Erythroblast (primary cell): Measurements from ENCODE around the gene P2RY14.

Experiments
- GATA1 ChIP-seq: IDR thresholded peaks from 2 replicates; pipeline ENCODE4 v1.6.1; 2011; ENCODE audit warnings: low read depth, mild to moderate bottlenecking, control low read depth, low read length, moderate library complexity
- POLR2A ChIP-seq: IDR thresholded peaks from 2 replicates; pipeline ENCODE4 v1.6.1; 2011; ENCODE audit warnings: mild to moderate bottlenecking, low read length

DNA sequence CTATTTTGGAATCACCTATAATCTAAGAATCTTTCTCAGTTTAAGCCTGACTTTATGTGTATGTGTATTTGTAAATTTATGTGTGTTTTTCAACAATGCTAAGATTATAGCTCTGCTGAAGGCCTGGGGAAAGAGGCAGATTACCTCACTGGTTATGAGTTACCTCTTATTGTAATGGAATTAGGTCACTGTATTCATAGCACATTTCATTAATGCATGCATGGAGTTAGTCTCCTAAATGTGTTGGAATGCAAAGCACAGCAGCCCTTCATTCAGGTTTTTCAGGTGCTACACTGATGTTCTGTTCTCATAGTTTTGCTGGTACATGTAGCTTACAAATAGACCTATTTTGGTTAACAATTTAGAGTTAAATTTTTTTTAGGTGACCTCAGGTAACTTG lies 28.8 kb upstream of the P2RY14 start:
- TF ChIP-seq POLR2A: no peak
- no peak for TF ChIP-seq GATA1
